HS-5 (cell line): ENCODE results near the gene ORAI2.
"Not testable (repeated sequence)": the region's sequence is repeated elsewhere in the genome, so short reads cannot be mapped to it uniquely, and the experiment has no call there.

Source experiments
- DNase-seq: peaks from one replicate; pipeline ENCODE4 v3.0.0-alpha.2; 2012; ENCODE audit warnings: low read depth

The ORAI2 gene

DNA sequence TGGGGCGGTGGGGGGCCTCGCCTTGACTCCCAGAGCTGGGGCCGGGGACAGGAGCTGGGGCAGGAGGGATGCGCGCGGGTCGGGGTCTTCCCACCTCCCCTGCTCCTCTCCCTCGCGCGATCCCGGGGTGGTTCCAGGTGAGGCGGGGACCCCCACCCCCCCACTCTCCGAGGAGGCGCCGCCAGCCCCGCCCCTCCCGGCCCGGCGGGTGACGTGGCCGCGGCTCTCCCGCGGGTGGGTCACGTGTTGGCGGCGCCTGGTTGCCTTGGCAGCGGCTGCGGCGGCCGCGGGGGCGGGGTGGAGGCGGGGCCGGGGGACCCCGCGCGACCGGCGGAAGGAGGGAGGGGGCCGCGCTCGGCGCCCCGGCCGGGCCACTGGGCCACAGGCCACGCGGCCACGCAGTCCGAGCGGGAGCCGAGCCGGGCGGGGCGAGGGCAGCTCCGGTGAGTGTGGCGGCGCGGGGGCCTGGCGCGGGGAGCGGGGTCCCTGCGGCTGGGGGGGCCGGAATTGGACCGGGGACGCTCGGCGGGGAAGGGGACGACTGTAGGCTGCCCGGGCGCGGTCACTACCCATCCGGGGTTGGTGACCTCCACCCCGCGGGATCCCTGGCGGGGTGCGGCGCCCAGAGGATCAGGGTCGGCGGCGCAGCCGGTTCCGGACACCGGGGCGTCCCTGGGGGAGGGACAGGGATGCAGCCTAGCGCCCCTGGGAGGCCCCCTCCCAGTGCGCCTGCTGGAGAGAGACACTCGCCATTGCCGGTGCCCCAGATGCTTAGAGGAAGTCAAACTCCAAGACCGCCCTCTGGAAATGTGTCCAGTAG, at the start of gene ORAI2:
Gene ORAI2, plus strand, starts transcription at position 357 of the 820 bp plus-strand sequence. CDS start 5,382 bp downstream, outside the sequence.
- no peak for DNase-seq

DNA sequence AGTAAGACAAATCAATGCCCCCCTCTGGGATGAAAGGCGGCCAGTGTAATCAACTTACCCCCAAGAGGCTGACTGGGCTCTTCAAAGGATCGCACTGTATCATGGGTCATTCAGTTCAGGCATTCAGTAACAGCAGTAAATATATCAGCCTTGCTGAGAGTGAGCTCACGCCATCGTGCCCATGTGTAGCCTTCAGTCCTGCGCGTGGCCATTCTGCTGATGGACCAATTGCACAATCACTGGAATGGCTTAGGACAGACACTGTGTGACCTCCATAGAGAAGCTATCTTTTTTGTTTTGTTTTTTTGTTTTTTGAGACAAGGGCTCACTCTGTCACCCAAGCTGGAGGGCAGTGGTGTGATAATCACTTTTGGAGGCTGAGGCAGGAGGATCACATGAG, 46.3 kb upstream of the ORAI2 start:
- no peak for DNase-seq

DNA sequence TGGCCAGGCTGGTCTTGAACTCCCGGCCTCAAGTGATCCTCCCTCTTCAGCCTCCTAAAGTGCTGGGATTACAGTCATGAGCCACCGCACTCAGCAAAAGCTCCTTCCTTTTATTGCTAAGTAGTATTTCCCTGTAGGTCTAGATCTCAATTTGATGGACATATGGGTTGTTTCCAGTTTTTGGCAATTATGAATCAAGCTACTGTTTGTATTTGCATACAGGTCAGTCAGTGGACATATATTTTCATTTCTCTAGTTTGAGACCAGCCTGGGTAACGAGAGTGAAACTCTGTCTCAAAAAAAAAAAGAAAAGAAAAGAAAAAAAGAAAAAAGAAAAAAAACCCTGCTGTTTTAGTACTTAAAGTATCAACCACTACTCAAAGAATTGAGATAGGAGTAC, 43.6 kb upstream of the ORAI2 start:
- no peak for DNase-seq

DNA sequence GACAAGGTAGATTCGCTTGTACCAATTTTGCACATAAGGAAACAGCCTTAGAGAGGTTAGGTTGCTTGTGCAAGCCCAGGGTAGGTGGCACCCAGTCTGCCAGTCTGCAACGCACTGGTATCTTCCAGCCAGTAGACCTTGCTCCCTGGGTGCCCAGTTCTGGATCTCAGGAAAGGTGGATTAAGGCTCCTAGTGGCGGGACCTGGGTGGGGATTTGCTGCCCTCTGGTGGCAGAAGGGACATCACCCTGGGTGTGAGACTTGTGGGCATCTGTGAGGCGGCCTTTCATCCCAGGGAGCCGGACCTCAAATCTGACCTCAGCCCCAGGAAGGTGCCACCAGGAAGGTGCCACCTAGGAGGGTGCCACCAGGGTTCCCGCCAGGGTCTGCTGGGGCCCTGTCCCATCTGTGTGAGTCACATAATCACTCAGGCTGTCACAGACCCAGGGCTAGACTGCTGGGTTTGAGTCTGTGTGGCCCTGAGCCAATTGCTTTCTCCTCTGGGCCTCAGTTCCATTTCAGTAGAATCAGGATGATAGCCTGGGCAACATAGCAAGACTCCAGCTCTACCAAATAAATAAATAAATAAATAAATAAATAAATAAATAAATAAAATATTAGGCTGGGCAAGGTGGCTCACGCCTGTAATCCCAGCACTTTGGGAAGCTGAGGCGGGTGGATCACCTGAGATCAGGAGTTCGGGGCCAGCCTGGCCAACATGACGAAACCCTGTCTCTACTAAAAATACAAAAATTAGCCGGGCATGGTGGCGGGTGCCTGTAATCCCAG, 42.5 kb upstream of the ORAI2 start:
- DNase-seq: no peak

DNA sequence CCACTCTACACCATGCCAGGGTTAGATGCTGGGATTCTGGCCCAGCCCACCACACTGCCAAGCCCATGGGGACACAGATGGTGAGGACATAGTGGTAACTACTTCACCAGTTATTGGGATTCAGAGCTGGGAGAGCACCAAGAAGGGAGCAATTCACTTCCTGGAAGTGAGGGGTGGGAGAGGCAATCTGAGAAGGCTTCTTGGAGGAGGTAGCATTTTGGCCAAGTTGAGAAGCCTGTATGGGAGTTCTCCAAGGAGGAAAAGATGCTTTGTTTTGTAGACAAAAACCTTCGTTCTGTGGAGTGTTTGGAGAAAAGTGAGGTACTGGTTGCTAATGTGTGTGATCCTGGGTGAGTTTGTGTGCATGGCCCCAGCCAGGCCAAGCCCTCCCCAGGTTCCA, 41.0 kb upstream of the ORAI2 start:
- DNase-seq: no peak

DNA sequence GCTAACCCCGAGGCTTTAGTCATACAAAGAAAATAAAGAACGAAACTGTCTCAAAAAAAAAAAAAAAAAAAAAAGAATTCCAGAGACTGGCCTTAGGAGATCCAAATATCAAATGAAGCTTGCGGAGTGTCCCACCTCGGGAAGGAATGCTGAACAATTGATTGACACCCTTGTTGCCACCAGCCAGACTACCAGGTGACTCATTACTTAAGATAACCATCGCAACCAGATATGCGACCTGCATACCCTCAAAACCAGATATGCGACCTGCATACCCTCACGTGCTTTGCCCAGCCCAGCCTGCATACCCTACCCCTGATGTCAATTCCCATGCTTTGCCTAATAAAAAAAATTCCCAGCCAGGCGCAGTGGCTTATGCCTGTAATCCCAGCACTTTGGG, 39.9 kb upstream of the ORAI2 start:
- no peak for DNase-seq

DNA sequence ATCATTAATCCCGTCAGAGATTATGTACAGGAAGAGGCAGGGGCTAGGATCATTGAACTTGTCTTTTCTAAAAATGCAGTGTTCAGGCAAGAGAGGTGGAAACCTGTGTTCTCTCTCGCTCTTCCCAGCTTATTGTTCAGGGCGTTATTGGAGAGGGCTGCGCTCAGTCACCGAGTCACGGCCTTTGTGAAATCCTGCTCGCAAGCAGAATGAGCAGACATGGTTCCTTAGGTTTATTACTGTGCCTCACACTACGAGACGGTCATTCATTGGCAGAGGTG, 37.8 kb upstream of the ORAI2 start:
- no peak for DNase-seq

DNA sequence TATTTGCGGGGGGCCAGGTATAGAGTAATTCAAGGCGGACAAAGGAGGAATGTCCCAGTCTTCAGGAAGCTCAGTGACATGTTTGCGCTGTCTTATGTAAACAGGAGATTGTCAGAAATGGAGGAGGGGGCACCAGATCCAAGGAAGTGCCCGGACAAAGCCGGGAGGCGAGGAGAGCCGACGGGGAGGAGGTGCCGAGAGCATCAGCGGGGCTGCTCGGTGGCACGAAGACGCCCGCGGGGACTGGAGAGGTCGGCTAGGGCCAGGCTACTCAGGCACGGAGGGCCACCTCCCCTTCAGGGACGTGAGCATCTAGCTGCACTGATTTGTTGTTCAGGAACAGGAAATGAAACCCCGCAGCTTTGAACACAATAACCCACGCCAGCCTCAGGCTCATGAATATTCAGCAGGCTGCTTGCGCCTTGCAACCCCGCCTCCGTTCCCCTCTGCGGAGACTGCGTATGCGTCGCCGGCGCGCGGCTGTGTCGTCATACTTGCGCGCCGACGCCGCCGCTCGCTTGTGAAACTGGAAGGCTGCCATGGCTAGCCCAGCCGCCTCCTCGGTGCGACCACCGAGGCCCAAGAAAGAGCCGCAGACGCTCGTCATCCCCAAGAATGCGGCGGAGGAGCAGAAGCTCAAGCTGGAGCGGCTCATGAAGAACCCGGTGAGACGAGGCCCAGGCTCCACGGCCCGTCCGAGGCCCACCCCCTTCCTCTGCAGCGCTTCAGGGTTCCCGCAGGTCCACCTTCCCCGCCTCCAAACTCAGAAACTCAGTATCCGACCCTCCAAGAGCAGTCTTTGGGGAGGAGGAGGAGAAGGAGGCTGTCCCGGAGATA, 37.3 kb upstream of the ORAI2 start, which contains the start of gene PRKRIP1:
Gene PRKRIP1, plus strand, starts transcription at position 491 of the 837 bp plus-strand sequence. Its CDS starts 49 bp downstream, at position 540.
- peak; percentile 64 for DNase-seq

DNA sequence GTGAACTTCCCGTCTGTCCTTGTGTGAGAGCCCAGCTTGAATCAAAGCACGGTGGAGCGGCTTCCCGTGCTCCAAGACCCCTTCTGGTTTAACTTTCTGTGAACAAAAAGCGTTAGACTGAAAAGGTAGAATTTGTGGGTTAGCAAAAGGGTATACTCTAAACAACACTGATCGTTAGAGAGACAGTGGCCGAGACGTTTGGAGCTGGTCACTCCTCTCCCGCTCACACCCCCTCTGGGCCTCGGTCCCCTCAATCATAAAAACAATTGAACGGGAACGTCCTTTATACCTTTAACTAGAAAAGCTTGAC, 36.7 kb upstream of the ORAI2 start:
- DNase-seq: no peak

DNA sequence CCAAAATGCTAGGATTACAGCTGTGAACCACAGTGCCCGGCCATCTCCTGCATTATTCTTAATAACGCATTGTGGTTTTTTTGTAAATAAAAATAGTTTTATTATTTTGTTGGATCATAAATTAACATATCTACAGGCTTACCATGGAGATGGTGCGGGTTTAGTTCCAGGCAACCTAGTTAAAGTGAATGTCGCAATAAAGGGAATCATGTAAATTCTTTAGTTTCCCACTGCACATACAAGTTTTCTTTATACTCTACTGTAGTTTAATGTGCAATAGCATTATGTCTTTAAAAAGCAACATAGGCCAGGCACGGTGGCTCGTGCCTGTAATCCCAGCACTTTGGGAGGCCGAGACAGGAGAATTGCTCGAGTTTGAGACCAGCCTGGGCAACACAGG, 34.8 kb upstream of the ORAI2 start:
- no peak for DNase-seq

DNA sequence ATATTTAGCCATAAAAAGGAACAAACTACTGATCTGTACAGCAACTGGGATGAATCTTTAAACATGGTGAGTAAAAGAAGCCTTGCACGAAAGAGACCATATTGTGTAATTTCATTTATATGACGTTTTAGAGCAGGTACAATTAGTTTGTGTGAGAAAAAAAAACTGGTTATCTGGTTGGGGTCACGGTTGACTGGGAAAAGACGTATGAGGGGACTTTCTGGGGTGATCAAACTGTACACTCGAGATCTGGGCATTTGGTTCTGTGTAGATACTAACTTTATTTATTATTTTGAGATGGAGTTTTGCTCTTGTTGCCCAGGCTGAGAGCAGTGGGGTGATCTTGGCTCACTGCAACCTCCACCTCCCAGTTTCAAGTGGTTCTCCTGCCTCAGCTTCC, 33.0 kb upstream of the ORAI2 start:
- no peak for DNase-seq

DNA sequence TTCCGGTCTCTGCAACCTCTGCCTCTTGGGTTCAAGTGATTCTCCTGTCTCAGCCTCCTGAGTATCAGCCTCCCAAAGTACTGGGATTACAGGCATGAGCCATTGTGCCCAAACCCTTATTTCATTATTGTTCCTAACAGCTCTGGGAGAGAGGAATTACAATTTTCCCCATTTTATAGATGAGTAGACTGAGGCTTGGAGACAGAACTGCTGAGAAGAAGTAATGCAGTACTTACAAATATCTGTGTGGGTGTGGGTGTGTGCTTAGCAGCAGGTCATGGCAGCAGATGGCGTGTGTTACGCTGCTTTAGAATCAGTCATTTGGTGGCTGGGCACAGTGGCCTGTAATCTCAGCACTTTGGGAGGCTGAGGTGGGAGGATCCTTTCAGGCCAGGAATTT, 29.8 kb upstream of the ORAI2 start:
- no peak for DNase-seq

DNA sequence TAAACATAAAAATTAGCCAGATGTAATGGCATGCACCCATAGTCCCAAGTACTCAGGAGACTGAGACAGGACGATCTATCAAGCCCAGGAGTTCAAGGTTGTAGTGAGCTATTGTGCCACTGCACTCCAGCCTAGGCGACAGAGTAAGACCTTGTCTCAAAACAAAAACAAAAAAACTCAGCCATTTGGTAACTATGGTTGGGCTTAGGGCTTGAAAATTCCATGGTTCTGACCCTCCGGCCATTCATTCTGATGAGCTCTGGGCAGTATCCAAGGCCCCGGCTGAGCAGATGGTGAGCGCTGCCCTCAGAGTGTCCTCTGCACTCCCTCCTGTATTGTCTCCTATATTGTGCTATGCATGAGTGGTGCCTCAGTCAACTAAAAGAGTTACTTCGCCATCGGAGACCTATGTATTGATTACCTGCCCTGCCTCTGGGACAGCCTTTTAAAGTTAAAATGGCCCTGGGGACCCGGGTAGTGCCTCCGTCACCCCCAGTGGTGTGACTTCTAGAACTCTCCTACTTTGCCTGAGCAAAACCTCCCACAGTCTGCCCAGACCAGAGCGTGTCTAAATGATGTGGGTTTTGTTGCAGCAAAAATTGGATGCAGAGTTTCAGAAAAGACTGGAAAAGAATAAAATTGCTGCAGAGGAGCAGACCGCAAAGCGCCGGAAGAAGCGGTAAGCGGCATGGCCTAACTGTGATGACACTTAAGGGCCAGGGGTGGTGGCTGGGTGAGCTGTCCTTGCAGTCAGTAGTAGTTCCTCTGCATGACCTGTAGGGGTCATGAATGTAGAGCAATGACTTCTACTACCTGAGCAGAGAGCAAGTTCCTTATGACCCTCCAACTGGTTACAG, 29.1 kb upstream of the ORAI2 start:
- DNase-seq: no peak

DNA sequence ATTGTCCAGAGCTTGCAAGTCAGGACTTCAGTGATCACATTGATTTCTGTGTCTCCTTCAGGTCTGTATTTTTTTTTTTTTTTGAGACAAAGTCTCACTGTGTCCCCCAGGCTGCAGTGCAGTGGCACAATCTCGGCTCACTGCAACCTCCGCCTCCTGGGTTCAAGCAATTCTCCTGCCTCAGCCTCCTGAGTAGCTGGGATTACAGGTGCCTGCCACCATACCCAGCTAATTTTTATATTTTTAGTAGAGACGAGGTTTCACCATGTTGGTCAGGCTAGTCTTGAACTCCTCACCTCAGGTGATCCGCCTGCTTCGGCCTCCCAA, 28.6 kb upstream of the ORAI2 start:
- DNase-seq: not testable (repeated sequence)

DNA sequence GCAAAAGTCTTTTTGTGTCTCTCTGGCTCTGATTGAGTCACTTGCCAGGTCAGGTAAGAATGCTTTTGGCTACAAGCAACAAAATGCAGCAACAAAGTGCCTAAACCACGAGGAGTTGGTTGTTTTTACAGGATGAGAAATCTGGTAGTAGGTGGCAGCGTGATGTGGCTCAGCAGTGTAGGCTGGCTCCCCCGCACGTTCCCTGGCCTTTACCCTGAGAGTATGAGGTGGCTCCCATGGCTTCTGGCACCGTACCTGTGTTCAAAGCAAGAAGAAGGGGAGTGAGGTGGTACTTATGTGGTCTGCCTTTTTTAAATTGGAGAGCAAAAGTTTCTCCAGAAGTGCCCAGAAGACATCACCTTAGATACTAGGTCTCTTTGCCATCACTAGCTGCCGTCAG, 25.5 kb upstream of the ORAI2 start:
- DNase-seq: no peak

DNA sequence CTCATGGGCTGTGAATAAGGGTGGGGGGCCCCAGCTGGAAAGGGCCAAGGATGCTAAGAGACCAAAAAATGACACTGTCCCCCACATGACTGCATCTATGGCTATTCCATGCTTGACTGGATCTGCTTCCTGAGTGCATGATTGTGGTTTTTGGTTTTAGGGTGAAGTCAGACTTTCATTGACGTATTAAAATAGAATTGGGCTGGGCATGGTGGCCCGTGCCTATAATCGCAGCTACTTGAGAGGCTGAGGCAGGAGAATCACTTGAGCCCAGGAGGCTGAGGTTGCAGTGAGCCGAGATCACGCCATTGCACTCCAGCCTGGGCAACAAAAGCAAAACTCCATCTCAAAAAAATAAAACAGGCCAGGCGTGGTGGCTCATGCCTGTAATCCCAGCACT, 24.8 kb upstream of the ORAI2 start:
- DNase-seq: not testable (repeated sequence)

DNA sequence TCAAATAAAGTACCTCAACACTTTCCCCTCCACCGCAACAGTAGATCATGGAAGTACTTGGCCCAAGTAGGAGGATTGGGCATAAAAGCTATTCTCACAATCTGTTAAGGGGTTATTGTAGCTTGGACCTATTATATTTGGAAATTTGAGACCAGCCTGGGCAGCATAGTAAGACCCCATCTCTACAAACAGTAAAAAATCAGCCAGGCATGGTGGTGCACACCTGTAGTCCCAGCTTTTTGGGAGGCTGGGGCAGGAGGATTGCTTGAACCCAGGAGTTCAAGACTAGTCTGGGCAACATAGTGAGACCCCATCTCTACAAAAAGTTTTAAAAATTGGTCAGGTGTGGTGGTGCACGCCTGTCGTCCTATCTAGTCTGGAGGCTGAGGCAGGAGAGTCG, 24.0 kb upstream of the ORAI2 start:
- DNase-seq: no peak

DNA sequence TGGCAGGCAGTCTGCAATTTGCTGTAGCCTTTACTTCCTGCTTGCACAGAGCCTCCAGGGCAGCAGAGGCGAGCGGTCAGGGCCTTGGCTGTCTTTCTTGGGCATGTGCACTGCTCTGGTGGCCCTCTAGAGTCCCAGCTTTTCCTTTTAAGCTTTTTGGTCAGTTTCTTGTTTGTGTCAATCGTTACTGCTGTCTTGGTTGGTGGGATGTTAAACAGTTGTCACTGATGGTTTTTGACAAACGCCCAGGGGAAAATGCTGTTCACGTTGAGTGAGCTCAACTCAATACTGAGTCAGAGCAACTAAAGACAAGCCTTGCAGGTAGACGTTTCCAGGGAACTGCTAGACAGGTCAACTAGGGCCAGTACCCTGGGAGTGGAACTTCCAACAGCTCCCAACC, 23.3 kb upstream of the ORAI2 start:
- no peak for DNase-seq

DNA sequence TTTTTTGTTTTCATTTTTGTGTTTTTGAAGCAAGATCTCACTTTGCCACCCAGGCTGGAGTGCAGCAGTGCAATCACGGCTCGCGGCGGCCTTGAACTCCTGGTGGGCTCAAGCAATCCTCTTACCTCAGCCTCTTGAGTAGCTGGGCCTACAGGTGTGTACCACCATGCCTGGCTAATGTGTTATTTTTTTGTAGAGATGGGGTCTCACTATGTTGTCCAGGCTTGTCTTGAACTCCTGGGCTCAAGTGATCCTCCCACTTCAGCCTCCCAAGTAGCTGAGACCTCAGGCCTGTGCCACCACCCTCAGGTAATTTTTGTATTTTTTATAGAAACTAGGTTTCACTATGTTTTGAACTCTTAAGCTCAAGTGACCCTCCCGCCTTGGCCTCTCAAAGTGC, 22.5 kb upstream of the ORAI2 start:
- DNase-seq: no peak

DNA sequence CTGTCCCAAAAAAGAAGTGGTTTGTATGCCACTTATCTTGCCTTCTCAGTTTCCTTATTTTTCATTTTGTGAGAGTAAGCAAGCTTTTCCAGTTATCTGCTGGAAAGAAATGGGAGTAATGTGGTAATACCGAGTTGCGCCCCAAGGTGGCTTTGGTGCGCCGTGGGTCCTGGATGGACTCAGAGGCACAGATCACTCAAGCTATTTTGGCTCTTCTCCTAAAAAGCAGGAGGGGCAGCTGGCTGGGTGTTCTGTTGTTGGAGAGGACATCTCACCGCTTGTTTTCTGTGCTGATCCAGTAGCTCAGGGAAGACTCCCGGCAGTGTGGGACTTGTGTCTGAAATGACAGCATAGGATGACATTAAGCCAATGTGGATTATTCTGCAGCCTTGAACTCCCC, 20.8 kb upstream of the ORAI2 start:
- DNase-seq: no peak

DNA sequence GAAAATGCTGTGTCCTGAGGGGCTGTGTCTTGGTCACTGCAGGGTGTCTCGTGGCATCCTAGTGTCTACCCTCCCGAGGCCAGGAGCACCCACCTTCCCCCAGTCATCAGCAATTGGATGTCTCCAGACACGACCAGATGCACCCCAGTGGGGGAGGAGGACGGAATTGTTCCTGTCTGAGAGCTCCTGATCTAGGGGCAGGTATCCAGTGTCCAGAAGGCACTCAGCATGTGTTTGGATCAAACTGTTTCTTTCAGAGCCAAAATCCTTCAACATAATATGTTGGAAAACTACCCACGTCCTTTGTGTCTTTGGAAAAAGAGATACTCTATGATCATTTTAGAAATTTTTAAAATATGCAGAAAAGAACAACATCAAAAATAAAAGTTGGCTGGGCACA, 20.3 kb upstream of the ORAI2 start:
- DNase-seq: no peak

DNA sequence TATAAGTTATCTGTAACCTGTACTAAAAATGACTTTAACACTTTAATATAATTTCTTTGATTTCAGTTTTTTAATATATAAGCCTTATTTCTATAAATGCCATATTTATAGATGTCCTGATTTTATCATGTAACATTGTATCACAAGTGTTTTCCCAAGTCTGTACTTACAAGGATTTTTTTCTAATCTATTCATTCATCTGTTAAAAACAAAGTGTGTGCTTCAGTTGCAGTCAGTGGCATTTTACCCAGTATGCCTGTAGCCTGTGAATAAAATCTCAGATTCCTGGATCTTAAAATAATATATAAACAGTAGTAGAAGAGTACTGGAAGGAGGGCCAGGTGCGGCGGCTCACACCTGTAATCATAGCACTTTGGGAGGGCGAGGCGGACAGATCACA, 19.8 kb upstream of the ORAI2 start:
- no peak for DNase-seq
